HL-60 (cell line): ENCODE measurements around the gene GABRB1.

Experiments used
- CTCF ChIP-seq: IDR thresholded peaks from one replicate; pipeline ENCODE4 v1.5.1; 2011; ENCODE audit warnings: low read length, control low read depth, inconsistent platforms; ENCODE audit not compliant: insufficient read depth
- REST ChIP-seq: IDR thresholded peaks from 2 replicates; pipeline ENCODE4 v1.6.1; 2012; ENCODE audit warnings: low read depth; ENCODE audit not compliant: insufficient replicate concordance

GRCh38 chr4:47084111-47084510 is 52.7 kb downstream of the GABRB1 start:
- TF ChIP-seq REST: no peak
- TF ChIP-seq CTCF: no peak
